K562 (cell line): ENCODE results near the gene ARL4D. TPM values are rescaled to one million over a fixed set of nuclear protein-coding genes. Genes with fewer than 3 reads are reported as not detected.

Experiments
- ATAC-seq: fragments of 200-7000 bp; cut with Tn5 transposase; 3 replicates; pipeline ENCODE4 v1.9.1; 2020; ENCODE audit warnings: moderate library complexity
- BruUV-seq: library from RNA; stranded (reverse); fragments of 400-500 nt; replicated peaks from 2 replicates; lab custom pipeline; 2021; lab: Mats Ljungman, UMichigan
- CTCF ChIA-PET: fragments of 300-600 bp; formaldehyde crosslinking; extraction: SDS; loops from one replicate; lab custom pipeline; 2021; ENCODE audit warnings: low intra/inter-chr PET ratio; lab: Yijun Ruan, JAX
- POLR2A ChIA-PET: fragments of 300-600, 350-650 bp; sonication (Branson Sonifier 250); formaldehyde crosslinking; extraction: SDS; loops from one replicate; lab custom pipeline; 2021; ENCODE audit warnings: antibody characterized with exemption, inconsistent platforms; lab: Yijun Ruan, JAX
- DNase-seq, 4 experiments: peaks; one replicate each; pipeline versions ENCODE4 v3.0.0 to v3.0.0-alpha.2; 2011 to 2018; ENCODE audit warnings: low spot score in 3 of 4, mixed read lengths in 3 of 4; ENCODE audit errors: extremely low read depth in 1 of 4
- FAIRE-seq: peaks from 2 replicates; lab custom pipeline; 2011; peaks lifted over from hg19 to GRCh38; lab: Jason Lieb, UNC
- H2AFZ ChIP-seq: 2 replicates; pipeline ENCODE4 v1.6.0; 2011; ENCODE audit warnings: low read depth, low read length, control low read depth, inconsistent platforms
- H3K27ac ChIP-seq: fragments of 200-600 bp; 3 replicates; pipeline ENCODE4 v1.8.0; 2011; ENCODE audit warnings: low read depth, mild to moderate bottlenecking, control low read depth, inconsistent platforms, low read length, moderate library complexity, mixed read lengths; ENCODE audit errors: extremely low read depth
- H3K27me3 ChIP-seq, 2 experiments: fragments of 300-600 bp in 1 of 2; 2 replicates in 1 of 2; 3 replicates in 1 of 2; pipeline versions ENCODE4 v1.6.0 to v1.8.0; 2011; ENCODE audit warnings: inconsistent platforms in 2 of 2, low read length in 2 of 2, mild to moderate bottlenecking in 1 of 2, mixed read lengths in 1 of 2, moderate library complexity in 1 of 2; ENCODE audit not compliant: control insufficient read depth in 2 of 2, insufficient read depth in 2 of 2
- H3K36me3 ChIP-seq: fragments of 300-600 bp; 3 replicates; pipeline ENCODE4 v1.8.0; 2011; ENCODE audit warnings: mild to moderate bottlenecking, low read length, inconsistent platforms; ENCODE audit not compliant: control insufficient read depth, insufficient read depth
- H3K4me1 ChIP-seq, 2 experiments: fragments of 200-600 bp in 1 of 2; replicated peaks in 1 of 2; 2 replicates in 1 of 2; 3 replicates in 1 of 2; pipeline versions ENCODE4 v1.5.1 to v1.8.0; 2011; ENCODE audit warnings: inconsistent platforms in 2 of 2, low read length in 2 of 2, mild to moderate bottlenecking in 1 of 2, mixed read lengths in 1 of 2, moderate library complexity in 1 of 2; ENCODE audit not compliant: control insufficient read depth in 2 of 2, insufficient read depth in 2 of 2
- H3K4me2 ChIP-seq: 2 replicates; pipeline ENCODE4 v1.6.1; 2011; ENCODE audit warnings: low read length, control low read depth, inconsistent platforms, mixed read lengths; ENCODE audit not compliant: insufficient read depth
- H3K4me3 ChIP-seq: fragments of 200-600 bp; sonication (generic), shearing (Covaris generic); 2 replicates; pipeline ENCODE4 v1.5.1; 2016; ENCODE audit warnings: control low read depth, inconsistent platforms
- H3K79me2 ChIP-seq: fragments of 200-600 bp; 3 replicates; pipeline ENCODE4 v1.8.0; 2011; ENCODE audit warnings: low read length, inconsistent platforms; ENCODE audit not compliant: control insufficient read depth, insufficient read depth
- H3K9ac ChIP-seq, 2 experiments: 2 replicates each; pipeline versions ENCODE4 v1.6.0 to v1.6.1; 2011; ENCODE audit warnings: low read depth in 2 of 2, low read length in 2 of 2, control low read depth in 1 of 2, inconsistent platforms in 1 of 2, mild to moderate bottlenecking in 1 of 2, mixed read lengths in 1 of 2; ENCODE audit not compliant: insufficient read depth in 1 of 2
- H3K9me1 ChIP-seq: one replicate; pipeline ENCODE4 v1.6.0; 2011; ENCODE audit warnings: inconsistent platforms, mild to moderate bottlenecking, low read length, moderate library complexity; ENCODE audit not compliant: control insufficient read depth, insufficient read depth
- H3K9me3 ChIP-seq: replicated peaks from 2 replicates; pipeline ENCODE4 v1.5.1; 2011; ENCODE audit warnings: low read depth, low read length, inconsistent platforms; ENCODE audit not compliant: control insufficient read depth, insufficient read depth
- H4K20me1 ChIP-seq: replicated peaks from 2 replicates; pipeline ENCODE4 v1.6.1; 2011; ENCODE audit warnings: low read length, inconsistent platforms, mixed read lengths; ENCODE audit not compliant: control insufficient read depth, insufficient read depth
- ATF3 ChIP-seq, 2 experiments: fragments of 450-650 bp in 1 of 2; sonication (generic) in 1 of 2; formaldehyde crosslinking in 1 of 2; IDR thresholded peaks in 1 of 2; conservative IDR thresholded peaks in 1 of 2; 2 replicates each; pipeline versions ENCODE4 v1.6.1 to v1.8.1; 2016 to 2023; ENCODE audit warnings: mild to moderate bottlenecking in 2 of 2, moderate library complexity in 2 of 2, inconsistent platforms in 1 of 2, missing genetic modification reagents in 1 of 2
- C11orf30 ChIP-seq: fragments of 450-650 bp; IDR thresholded peaks from 2 replicates; pipeline ENCODE4 v1.6.1; 2016; ENCODE audit warnings: low read depth, mild to moderate bottlenecking
- CTBP1 ChIP-seq: fragments of 450-650 bp; IDR thresholded peaks from 2 replicates; pipeline ENCODE4 v1.6.1; 2016; ENCODE audit warnings: borderline replicate concordance
- HOMEZ ChIP-seq: fragments of 250-450 bp; sonication (Bioruptor Pico); IDR thresholded peaks from 2 replicates; pipeline ENCODE4 v1.4.0; 2020; ENCODE audit warnings: mild to moderate bottlenecking, moderate library complexity
- IFI16 ChIP-seq: fragments of 250-450 bp; sonication (Bioruptor Pico); IDR thresholded peaks from 2 replicates; pipeline ENCODE4 v2.1.2; 2022; ENCODE audit warnings: mild to moderate bottlenecking, inconsistent platforms
- MAFF ChIP-seq: IDR thresholded peaks from 2 replicates; pipeline ENCODE4 v1.6.1; 2012; ENCODE audit warnings: low read length, improper control_type of control experiment
- MAFG ChIP-seq: fragments of 450-650 bp; conservative IDR thresholded peaks from 2 replicates; pipeline ENCODE4 v1.6.1; 2016; ENCODE audit warnings: missing genetic modification characterization, missing compliant biosample characterization
- MEIS2 ChIP-seq: fragments of 450-650 bp; IDR thresholded peaks from 2 replicates; pipeline ENCODE4 v1.6.1; 2014; ENCODE audit warnings: mild to moderate bottlenecking; ENCODE audit not compliant: partially characterized antibody
- NFIC ChIP-seq: fragments of 450-650 bp; IDR thresholded peaks from 2 replicates; pipeline ENCODE4 v1.6.1; 2017; ENCODE audit warnings: mild to moderate bottlenecking, inconsistent platforms
- RCOR1 ChIP-seq, 2 experiments: IDR thresholded peaks; 2 replicates each; pipeline ENCODE4 v1.6.1; 2012; ENCODE audit warnings: low read depth in 2 of 2, low read length in 2 of 2, borderline replicate concordance in 1 of 2, improper control_type of control experiment in 1 of 2
- TFAM ChIP-seq: fragments of 250-450 bp; sonication (Bioruptor Pico); conservative IDR thresholded peaks from 2 replicates; pipeline ENCODE4 v1.5.0; 2021; ENCODE audit warnings: mild to moderate bottlenecking, moderate library complexity
- ZFP1 ChIP-seq: fragments of 450-650 bp; formaldehyde crosslinking; IDR thresholded peaks from 2 replicates; pipeline ENCODE4 v1.4.0; 2020; ENCODE audit warnings: mild to moderate bottlenecking, mixed read lengths
- ZNF592 ChIP-seq: fragments of 450-650 bp; IDR thresholded peaks from 2 replicates; pipeline ENCODE4 v1.6.1; 2017; ENCODE audit warnings: antibody characterized with exemption, mild to moderate bottlenecking
- WGBS: fragments of 100-300 bp; shearing (Covaris generic); methylation state at CpG from one replicate; pipeline ENCODE4 v1.1.6; 2016; ENCODE audit warnings: low coverage, mixed read lengths; ENCODE audit not compliant: insufficient coverage; ENCODE audit errors: missing lambda C conversion rate; 5-methylcytosine and 5-hydroxymethylcytosine counted together
- in situ Hi-C: fragments of 300-500 bp; cut with MboI; formaldehyde crosslinking; loops from 4 replicates; pipeline ENCODE4 v1.15.0; 2018; ENCODE audit warnings: inconsistent platforms, mixed read lengths
- intact Hi-C: fragments of 100-400 bp; cut with micrococcal nuclease; formaldehyde crosslinking; loops from 2 replicates; pipeline ENCODE4 v1.14.2; 2022
- polyA plus RNA-seq, 8 experiments: library from polyadenylated mRNA; depleted of rRNA in 4 of 8; stranded (reverse) in 5 of 8; unstranded in 3 of 8; fragments of >200 nt; fragmentation: Nextera tagmentation in 2 of 8; fragmentation: Illumina TruSeq in 1 of 8; extraction: Ambion mirVana in 2 of 8; extraction: Trizol in 1 of 8; gene quantifications; 2 replicates each; pipeline versions ENCODE4 v1.2.1 to v1.2.3, GENCODE V29; 2011 to 2014; ENCODE audit warnings: inconsistent platforms in 1 of 8, missing spikeins in 1 of 8
- total RNA-seq, 7 experiments: library from RNA; depleted of rRNA in 6 of 7; stranded (reverse); fragments of >200 nt in 6 of 7; fragmentation: Illumina TruSeq in 2 of 7; extraction: Trizol in 2 of 7; gene quantifications; 2 replicates each; pipeline versions ENCODE4 v1.2.1 to v1.2.3, GENCODE V29; 2011 to 2021; ENCODE audit warnings: low replicate concordance in 1 of 7

ARL4D gene
- total and polyA plus RNA-seq, 9 of the 15 experiments (the other 6 are each of a cell fraction or from before 2014, with no cell fraction given): 0.07 to 0.53 (median 0.28) TPM; not detected in 1

- TF ChIP-seq ZNF592: no peak
- TF ChIP-seq NFIC: no peak
- TF ChIP-seq ZFP1 (CRISPR knock-in tag): no peak
- no peak for TF ChIP-seq TFAM (CRISPR knock-in tag)
Measured at GRCh38 chr17:43371227-43371821, 27.5 kb upstream of the ARL4D start (continued).

GRCh38 chr17:43372273-43372911 is 26.4 kb upstream of the ARL4D start:
- H2AFZ ChIP-seq: 0 out of 2 replicates have a peak overlapping the region, but pooled peaks have one; percentile 44
- no peaks in the 10 kb centered on the region for H3K27me3 ChIP-seq
- no peaks in the 10 kb centered on the region for H4K20me1 ChIP-seq
- H3K4me1 ChIP-seq: peaks cover 10 to 14% of the 10 kb centered on the region in 2 experiments
- FAIRE-seq (no peak), ATAC-seq (0 out of 3 replicates have a peak, but pooled peaks have one; percentile 10), DNase-seq (no peak)
- no peak overlapping the region; the same call in 1 of the 2 replicates for H3K4me2 ChIP-seq
- BruUV-seq: no TSS peak
- no peaks in the 10 kb centered on the region for H3K9me1 ChIP-seq
- no peak overlapping the region for H3K27ac ChIP-seq
- in situ Hi-C loops (no loop called here), intact Hi-C loops (no loop called here)
- H3K36me3 ChIP-seq: no peaks in the 10 kb centered on the region
- POLR2A ChIA-PET: interaction anchor here (1.2 to 1.9 kb wide), 2 partner anchors 16 to 56 kb away, joined by 6 to 9 read pairs; no protein-coding TSS in a partner anchor
- no peak overlapping the region for H3K4me3 ChIP-seq
- WGBS: 3% methylated on average over 11 of the region's 11 CpGs
- H3K9ac ChIP-seq: no peak overlapping the region
- CTCF ChIA-PET: no interaction called here
- no peaks in the 10 kb centered on the region for H3K79me2 ChIP-seq
- no peaks in the 10 kb centered on the region for H3K9me3 ChIP-seq
- TF ChIP-seq HOMEZ (CRISPR knock-in tag) (no peak), C11orf30 (peak; percentile 60; the same call in 1 of the 2 replicates), ATF3 (IDR thresholded peaks at IDR 0.05) (peak; percentile 69; the same call in 1 of the 2 replicates), ATF3 (CRISPR knock-in tag; conservative IDR thresholded peaks at IDR 0.05) (no peak), MAFF (peak; percentile 39; the same call in 1 of the 2 replicates), RCOR1 (IDR thresholded peaks at IDR 0.05; ENCODE audit: borderline replicate concordance in 1 of 2, low read depth in 2 of 2, low read length in 2 of 2) (0 out of 4 replicates have a peak, but pooled peaks of 1 of the 2 experiments have one; percentile 32), CTBP1 (peak; percentile 70), MAFG (peak; percentile 45), IFI16 (no peak), MEIS2 (peak; percentile 20)
